ENCODE data around the gene CFAP92. TPM values are rescaled to one million over a fixed set of nuclear protein-coding genes. Genes with fewer than 3 reads are reported as not detected.
"Not testable (repeated sequence)": the region's sequence is repeated elsewhere in the genome, so short reads cannot be mapped to it uniquely, and the experiment has no call there.

The CFAP92 gene
- total and polyA plus RNA-seq, 3 donors from 2014 or later: 16.0 to 62.0 (median 26.7) TPM

DNA sequence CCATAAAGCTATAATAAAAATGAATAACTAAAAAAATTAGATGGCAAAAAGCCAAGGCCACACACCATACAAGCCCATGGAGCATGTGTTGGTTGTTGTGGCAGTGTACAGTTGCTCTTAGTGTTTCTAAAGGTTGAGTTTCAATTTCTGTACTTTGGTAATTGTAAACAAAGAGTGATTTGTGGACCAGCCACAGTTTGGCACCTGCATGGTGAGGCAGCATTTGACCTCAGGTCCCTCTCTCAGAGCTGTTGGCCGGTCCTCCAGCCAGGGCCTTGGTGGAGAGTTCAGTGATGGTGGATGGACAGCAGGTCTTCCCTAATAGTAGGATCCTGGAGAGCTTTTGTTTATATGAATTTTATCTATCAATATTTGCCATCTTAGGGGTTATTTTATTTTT is 108.9 kb downstream of the CFAP92 start:
- no peak for DNase-seq
- Histone ChIP-seq H3K27ac (no peak overlapping the region), H3K4me3 (no peak overlapping the region), H3K9me3 (no peaks in the 10 kb centered on the region), H3K36me3 (ENCODE audit: low read depth, missing control alignments) (no peaks in the 10 kb centered on the region), H3K27me3 (no peaks in the 10 kb centered on the region), H3K4me1 (peaks cover 13% of the 10 kb centered on the region)
- no peak for TF ChIP-seq POLR2A (IDR thresholded peaks at IDR 0.05)
- TF ChIP-seq CTCF (IDR thresholded peaks at IDR 0.05): no peak
- WGBS, 2 donors: 100% methylated on average over 1 of the region's 1 CpG
- intact Hi-C loops (cut with DNase I; ENCODE audit: low total_unique reads): no loop called here

DNA sequence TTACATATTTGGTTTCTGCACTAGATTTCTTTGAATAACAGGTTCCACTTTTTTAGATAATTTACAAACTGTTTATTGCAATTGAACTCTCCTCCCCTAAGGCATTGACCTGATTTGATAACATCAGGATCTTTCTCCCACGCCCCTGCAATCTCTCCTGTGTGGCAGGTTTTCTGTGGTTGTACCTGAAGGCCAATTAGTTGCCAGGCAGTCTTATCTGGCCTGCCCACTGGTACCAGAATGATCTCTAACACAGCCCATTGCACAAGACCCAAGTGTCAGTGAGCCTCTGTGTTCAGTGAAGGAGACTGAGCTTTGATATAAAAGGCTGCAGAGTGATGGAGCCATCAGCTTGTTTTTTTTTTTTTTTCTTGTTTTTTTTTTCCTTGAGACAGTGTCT is 111.2 kb downstream of the CFAP92 start:
- Histone ChIP-seq H3K27me3 (no peaks in the 10 kb centered on the region), H3K9me3 (no peaks in the 10 kb centered on the region), H3K27ac (no peak overlapping the region), H3K4me3 (no peak overlapping the region), H3K36me3 (ENCODE audit: low read depth, missing control alignments) (no peaks in the 10 kb centered on the region), H3K4me1 (peaks cover 23% of the 10 kb centered on the region)
- 84 to 88% methylated on average over 1 of the region's 1 CpG for WGBS, 2 donors
- no peak for DNase-seq
- intact Hi-C loops (cut with DNase I; ENCODE audit: low total_unique reads): no loop called here
- no peak for TF ChIP-seq CTCF (IDR thresholded peaks at IDR 0.05)
- TF ChIP-seq POLR2A (IDR thresholded peaks at IDR 0.05): no peak

DNA sequence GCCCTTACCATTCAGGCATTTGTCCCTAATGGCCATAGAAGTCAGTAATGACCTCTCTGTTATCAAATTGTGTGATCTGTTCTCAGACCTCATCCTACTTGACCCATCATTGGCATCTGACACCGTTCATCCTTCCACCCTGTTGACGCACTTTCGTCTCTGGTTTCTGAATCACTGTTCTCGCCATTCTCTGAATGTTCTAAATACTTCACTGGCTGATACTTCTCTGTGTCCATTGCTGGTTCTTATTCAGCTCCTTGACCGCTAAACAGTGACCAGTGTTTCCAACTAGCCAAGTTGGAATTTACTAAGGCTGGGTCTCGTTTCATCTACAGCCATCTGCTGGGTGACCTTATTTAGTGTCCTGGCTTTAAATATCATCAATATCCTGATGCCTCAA is 112.3 kb downstream of the CFAP92 start:
- DNase-seq: no peak
- 73 to 83% methylated on average over 6 of the region's 6 CpGs for WGBS, 2 donors
- intact Hi-C loops (cut with DNase I; ENCODE audit: low total_unique reads): no loop called here
- H3K4me1 ChIP-seq: peaks cover 23% of the 10 kb centered on the region
- TF ChIP-seq CTCF (IDR thresholded peaks at IDR 0.05) (no peak), POLR2A (IDR thresholded peaks at IDR 0.05) (no peak)
- H3K27me3 ChIP-seq: no peaks in the 10 kb centered on the region
- H3K9me3 ChIP-seq: no peaks in the 10 kb centered on the region
- H3K36me3 ChIP-seq (ENCODE audit: low read depth, missing control alignments): no peaks in the 10 kb centered on the region
- no peak overlapping the region for H3K4me3 ChIP-seq
- H3K27ac ChIP-seq: no peak overlapping the region

DNA sequence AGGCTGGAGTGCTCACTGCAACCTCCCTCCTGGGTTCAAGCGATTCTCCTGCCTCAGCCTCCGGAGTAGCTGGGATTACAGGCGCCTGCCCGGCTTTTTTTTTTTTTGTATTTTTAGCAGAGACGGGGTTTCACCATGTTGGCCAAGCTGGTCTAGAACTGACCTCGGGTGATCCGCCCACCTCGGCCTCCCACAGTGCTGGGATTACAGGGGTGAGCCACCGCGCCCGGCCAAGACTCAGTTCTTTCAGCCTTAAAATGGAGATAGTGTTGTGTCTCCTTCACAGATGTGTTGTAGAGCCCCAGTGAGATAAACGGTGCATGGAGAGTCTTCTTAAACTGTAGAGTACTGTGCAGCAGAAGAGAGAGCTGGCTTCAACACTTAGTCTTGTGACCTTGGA is 113.4 kb downstream of the CFAP92 start:
- DNase-seq; H3K36me3 ChIP-seq (ENCODE audit: low read depth, missing control alignments); intact Hi-C loops (cut with DNase I; ENCODE audit: low total_unique reads); H3K27me3 ChIP-seq; H3K9me3 ChIP-seq; H3K27ac ChIP-seq: not testable (repeated sequence)
- WGBS, 2 donors: 52 to 62% methylated on average over 11 to 12 of the region's 12 CpGs
- Histone ChIP-seq H3K4me1 (peaks cover 23% of the 10 kb centered on the region), H3K4me3 (peak overlapping the region; percentile 85 to 89)

DNA sequence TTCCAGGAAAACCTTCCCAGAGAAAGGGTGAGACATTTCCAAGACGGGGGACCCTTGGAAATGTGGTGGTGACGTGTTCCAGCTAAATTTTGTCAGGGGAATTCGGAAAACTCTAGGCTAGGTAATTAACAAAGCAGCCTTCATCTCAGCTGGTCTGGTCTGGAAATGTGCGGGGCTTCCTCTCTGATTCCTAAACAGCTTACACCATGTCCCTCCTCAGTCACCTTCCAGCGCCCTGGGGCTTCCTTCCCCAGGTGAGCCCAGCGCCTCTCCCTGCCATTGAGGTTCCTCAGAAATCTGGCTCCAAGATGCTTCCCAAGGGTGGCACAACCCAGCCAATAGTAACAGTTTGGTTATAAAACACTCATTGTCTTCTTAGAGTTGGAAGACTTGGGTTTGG is 113.9 kb downstream of the CFAP92 start:
- intact Hi-C loops (cut with DNase I; ENCODE audit: low total_unique reads): no loop called here
- no peaks in the 10 kb centered on the region for H3K27me3 ChIP-seq
- peak overlapping the region; percentile 85 to 89 for H3K4me3 ChIP-seq
- no peak for TF ChIP-seq CTCF (IDR thresholded peaks at IDR 0.05)
- no peak for TF ChIP-seq POLR2A (IDR thresholded peaks at IDR 0.05)
- DNase-seq: no peak
- WGBS, 2 donors: 3 to 6% methylated on average over 6 of the region's 6 CpGs
- no peaks in the 10 kb centered on the region for H3K36me3 ChIP-seq (ENCODE audit: low read depth, missing control alignments)
- H3K27ac ChIP-seq: peak overlapping the region; percentile 90 to 96
- H3K9me3 ChIP-seq: no peaks in the 10 kb centered on the region
- peaks cover 25% of the 10 kb centered on the region for H3K4me1 ChIP-seq

All from testis (tissue), 3 donors.